GM21737 (cell line): ENCODE results near the gene MROH7.

Source experiments
- ATAC-seq: cut with Tn5 transposase; IDR thresholded peaks from one replicate; pipeline ENCODE4 v1.9.1; 2021; ENCODE audit warnings: mild to moderate bottlenecking, moderate library complexity; ENCODE audit not compliant: unreplicated experiment

Gene MROH7

GRCh38 chr1:54640863-54641836 is at the start of gene MROH7:
MROH7 (plus strand) TSS chr1:54641786; CDS start chr1:54652927, 11,141 bp downstream.
- no peak for ATAC-seq

GRCh38 chr1:54593571-54594160 is 47.9 kb upstream of the MROH7 start:
- no peak for ATAC-seq

- no peak for ATAC-seq
These were observed 47.1 kb upstream of the MROH7 start for GRCh38 chr1:54594463-54594862.

- ATAC-seq = no peak
These were observed 45.6 kb upstream of the MROH7 start for GRCh38 chr1:54595956-54596498.

GRCh38 chr1:54596756-54597155 is 44.8 kb upstream of the MROH7 start:
- ATAC-seq = no peak

- ATAC-seq = no peak
These were observed 44.0 kb upstream of the MROH7 start for GRCh38 chr1:54597455-54598030.

GRCh38 chr1:54599211-54599823 is 42.3 kb upstream of the MROH7 start:
- ATAC-seq = no peak

- no peak for ATAC-seq
These were observed 40.5 kb upstream of the MROH7 start for GRCh38 chr1:54600947-54601721.

GRCh38 chr1:54601730-54602129 is 39.9 kb upstream of the MROH7 start:
- ATAC-seq = no peak

- no peak for ATAC-seq
These were observed 39.0 kb upstream of the MROH7 start for GRCh38 chr1:54602554-54602953.

- ATAC-seq = no peak
These were observed 38.3 kb upstream of the MROH7 start for GRCh38 chr1:54603241-54603640.

GRCh38 chr1:54604051-54604450 is 37.5 kb upstream of the MROH7 start:
- no peak for ATAC-seq

- ATAC-seq = no peak
These were observed 36.8 kb upstream of the MROH7 start for GRCh38 chr1:54604572-54605370.

- no peak for ATAC-seq
These were observed 35.2 kb upstream of the MROH7 start for GRCh38 chr1:54606096-54606989.

- no peak for ATAC-seq
These were observed 34.6 kb upstream of the MROH7 start for GRCh38 chr1:54606990-54607325.

- no peak for ATAC-seq
These were observed 33.6 kb upstream of the MROH7 start for GRCh38 chr1:54607821-54608565.

- no peak for ATAC-seq
These were observed 32.9 kb upstream of the MROH7 start for GRCh38 chr1:54608566-54609230.
